K562 (cell line): ENCODE data around the gene OCA2. TPM values are rescaled to one million over a fixed set of nuclear protein-coding genes. Genes with fewer than 3 reads are reported as not detected.

Experiments
- ADNP ChIP-seq: fragments of 200-800 bp; sonication (Bioruptor generic); IDR thresholded peaks from 2 replicates; pipeline ENCODE4 v1.6.1; 2016; ENCODE audit warnings: missing genetic modification characterization, missing compliant biosample characterization
- BACH1 ChIP-seq: fragments of 200-800 bp; sonication (Bioruptor generic); IDR thresholded peaks from 2 replicates; pipeline ENCODE4 v1.6.1; 2016; ENCODE audit warnings: missing genetic modification characterization, missing compliant biosample characterization
- CC2D1A ChIP-seq: fragments of 450-650 bp; IDR thresholded peaks from 2 replicates; pipeline ENCODE4 v1.6.1; 2017; ENCODE audit warnings: mild to moderate bottlenecking
- CREB3L1 ChIP-seq: fragments of 450-650 bp; IDR thresholded peaks from 2 replicates; pipeline ENCODE4 v1.6.1; 2014; ENCODE audit warnings: low read depth, mild to moderate bottlenecking, moderate library complexity, borderline replicate concordance
- E2F5 ChIP-seq: sonication (generic); formaldehyde crosslinking; IDR thresholded peaks from 2 replicates; pipeline ENCODE4 v1.8.0; 2022; ENCODE audit warnings: mild to moderate bottlenecking, missing genetic modification reagents
- GATAD2A ChIP-seq: fragments of 450-650 bp; IDR thresholded peaks from 2 replicates; pipeline ENCODE4 v1.6.1; 2017
- KLF1 ChIP-seq: fragments of 450-650 bp; IDR thresholded peaks from 2 replicates; pipeline ENCODE4 v1.6.1; 2016; ENCODE audit warnings: missing genetic modification characterization, missing compliant biosample characterization
- L3MBTL2 ChIP-seq: fragments of 450-650 bp; IDR thresholded peaks from 2 replicates; pipeline ENCODE4 v1.6.1; 2016; ENCODE audit warnings: mild to moderate bottlenecking, moderate library complexity
- MAX ChIP-seq: sonication (generic); formaldehyde crosslinking; IDR thresholded peaks from 2 replicates; pipeline ENCODE4 v1.9.0; 2022; ENCODE audit warnings: mild to moderate bottlenecking, missing genetic modification reagents
- MAZ ChIP-seq, 2 experiments: fragments of 450-650 bp in 1 of 2; sonication (generic) in 1 of 2; formaldehyde crosslinking; IDR thresholded peaks in 1 of 2; conservative IDR thresholded peaks in 1 of 2; 2 replicates each; pipeline versions ENCODE4 v1.4.0 to v1.5.0; 2020; ENCODE audit warnings: mild to moderate bottlenecking in 1 of 2, missing genetic modification reagents in 1 of 2
- MEIS2 ChIP-seq: fragments of 450-650 bp; IDR thresholded peaks from 2 replicates; pipeline ENCODE4 v1.6.1; 2014; ENCODE audit warnings: mild to moderate bottlenecking; ENCODE audit not compliant: partially characterized antibody
- MLX ChIP-seq, 2 experiments: fragments of 450-650 bp in 1 of 2; sonication (generic) in 1 of 2; formaldehyde crosslinking; conservative IDR thresholded peaks; 2 replicates each; pipeline versions ENCODE4 v1.4.0 to v1.8.1; 2020 to 2022; ENCODE audit warnings: mild to moderate bottlenecking in 1 of 2, missing genetic modification reagents in 1 of 2
- RHOXF2B ChIP-seq: fragments of 250-450 bp; sonication (Bioruptor Pico); conservative IDR thresholded peaks from 2 replicates; pipeline ENCODE4 v1.5.1; 2021
- SIX5 ChIP-seq, 2 experiments: IDR thresholded peaks; 2 replicates each; pipeline ENCODE4 v1.6.1; 2011; ENCODE audit warnings: low read length in 2 of 2, borderline replicate concordance in 1 of 2, low read depth in 1 of 2, mild to moderate bottlenecking in 1 of 2, moderate library complexity in 1 of 2; ENCODE audit not compliant: insufficient read depth in 1 of 2
- SMC3 ChIP-seq: conservative IDR thresholded peaks from 2 replicates; pipeline ENCODE4 v1.6.1; 2011; ENCODE audit warnings: low read depth, low read length, improper control_type of control experiment; ENCODE audit not compliant: insufficient read depth
- TOE1 ChIP-seq, 2 experiments: fragments of 450-650 bp in 1 of 2; sonication (generic) in 1 of 2; formaldehyde crosslinking in 1 of 2; IDR thresholded peaks; 2 replicates each; pipeline versions ENCODE4 v1.7.1 to v1.8.0; 2016 to 2022; ENCODE audit warnings: borderline replicate concordance in 2 of 2, mild to moderate bottlenecking in 2 of 2, antibody characterized with exemption in 1 of 2, inconsistent platforms in 1 of 2, low read depth in 1 of 2, missing genetic modification reagents in 1 of 2, moderate library complexity in 1 of 2
- XRCC3 ChIP-seq: fragments of 450-650 bp; IDR thresholded peaks from 2 replicates; pipeline ENCODE4 v1.6.1; 2017; ENCODE audit warnings: mild to moderate bottlenecking, moderate library complexity
- ZNF134 ChIP-seq: fragments of 250-450 bp; sonication (Bioruptor Pico); conservative IDR thresholded peaks from 2 replicates; pipeline ENCODE4 v1.4.0; 2020
- ZNF239 ChIP-seq: fragments of 250-450 bp; sonication (Bioruptor Pico); IDR thresholded peaks from 2 replicates; pipeline ENCODE4 v1.4.0; 2020; ENCODE audit warnings: mild to moderate bottlenecking
- ZNF655 ChIP-seq: fragments of 250-450 bp; sonication (Bioruptor Pico); IDR thresholded peaks from 2 replicates; pipeline ENCODE4 v1.5.0; 2021
- polyA plus RNA-seq, 8 experiments: library from polyadenylated mRNA; depleted of rRNA in 4 of 8; stranded (reverse) in 5 of 8; unstranded in 3 of 8; fragments of >200 nt; fragmentation: Nextera tagmentation in 2 of 8; fragmentation: Illumina TruSeq in 1 of 8; extraction: Ambion mirVana in 2 of 8; extraction: Trizol in 1 of 8; gene quantifications; 2 replicates each; pipeline versions ENCODE4 v1.2.1 to v1.2.3, GENCODE V29; 2011 to 2014; ENCODE audit warnings: inconsistent platforms in 1 of 8, missing spikeins in 1 of 8
- total RNA-seq, 7 experiments: library from RNA; depleted of rRNA in 6 of 7; stranded (reverse); fragments of >200 nt in 6 of 7; fragmentation: Illumina TruSeq in 2 of 7; extraction: Trizol in 2 of 7; gene quantifications; 2 replicates each; pipeline versions ENCODE4 v1.2.1 to v1.2.3, GENCODE V29; 2011 to 2021; ENCODE audit warnings: low replicate concordance in 1 of 7
- TF ChIP-seq, protein P1 (sequence below): fragments of 450-650 bp; formaldehyde crosslinking; IDR thresholded peaks from 2 replicates; pipeline ENCODE4 v1.4.0; 2022; ENCODE audit warnings: missing genetic modification characterization

The OCA2 gene
- total and polyA plus RNA-seq, 9 of the 15 experiments (the other 6 are each of a cell fraction or from before 2014, with no cell fraction given) = 0.07 to 0.59 (median 0.17) TPM; not detected in 1

DNA sequence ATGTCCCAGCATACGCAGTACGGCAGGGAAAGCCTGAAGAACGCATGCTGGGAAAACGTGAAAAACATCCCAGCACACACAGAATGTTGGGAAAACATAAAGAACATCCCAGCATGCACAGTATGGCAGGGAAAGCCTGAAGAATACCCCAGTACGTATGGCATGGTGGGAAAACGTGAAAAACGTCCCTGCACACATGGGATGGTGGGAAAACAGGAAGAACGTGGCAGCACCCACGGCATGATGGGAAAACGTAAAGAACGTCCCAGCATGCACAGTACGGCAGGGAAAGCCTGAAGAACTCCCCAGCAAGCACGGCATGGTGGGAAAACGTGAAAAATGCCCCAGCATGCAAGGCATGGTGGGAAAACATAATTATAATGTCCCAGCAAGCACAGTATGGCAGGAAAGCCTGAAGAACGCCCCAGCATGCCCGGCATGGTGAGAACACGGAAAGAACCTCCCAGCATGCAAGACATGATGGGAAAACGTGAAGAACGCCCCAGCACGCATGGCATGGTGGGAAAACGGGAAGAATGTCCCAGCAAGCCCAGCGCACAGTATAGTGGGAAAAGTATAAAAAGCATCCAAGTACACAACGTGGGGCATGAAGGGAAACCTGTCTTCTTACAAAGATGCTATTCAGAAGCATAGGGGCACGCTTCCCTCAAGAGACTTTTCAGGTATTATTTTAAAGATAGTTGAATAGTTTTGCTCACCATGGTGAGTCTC lies 128.3 kb downstream of the OCA2 start (continued):
- TF ChIP-seq SIX5 (IDR thresholded peaks at IDR 0.05; ENCODE audit: borderline replicate concordance in 1 of 2, insufficient read depth in 1 of 2, low read depth in 1 of 2, low read length in 2 of 2) (no peak), MAZ (CRISPR knock-in tag; conservative IDR thresholded peaks at IDR 0.05 in 1 of 2, IDR thresholded peaks at IDR 0.05 in 1 of 2) (no peak), BACH1 (tag) (no peak), SMC3 (no peak), MEIS2 (no peak), MLX (CRISPR knock-in tag; conservative IDR thresholded peaks at IDR 0.05) (no peak), CC2D1A (no peak), ZNF134 (CRISPR knock-in tag) (no peak), ZNF655 (CRISPR knock-in tag) (no peak), CREB3L1 (peak; percentile 92), TOE1 (IDR thresholded peaks at IDR 0.05; ENCODE audit: borderline replicate concordance) (no peak), TOE1 (CRISPR knock-in tag; IDR thresholded peaks at IDR 0.05; ENCODE audit: borderline replicate concordance, low read depth) (no peak), ADNP (no peak), E2F5 (CRISPR knock-in tag) (0 out of 2 replicates have a peak, but pooled peaks have one; percentile 35), MAX (no peak), KLF1 (tag) (no peak), ZNF239 (no peak), GATAD2A (no peak), L3MBTL2 (peak; percentile 95), RHOXF2B (CRISPR knock-in tag) (no peak), XRCC3 (no peak)
- TF ChIP-seq, protein P1, sequence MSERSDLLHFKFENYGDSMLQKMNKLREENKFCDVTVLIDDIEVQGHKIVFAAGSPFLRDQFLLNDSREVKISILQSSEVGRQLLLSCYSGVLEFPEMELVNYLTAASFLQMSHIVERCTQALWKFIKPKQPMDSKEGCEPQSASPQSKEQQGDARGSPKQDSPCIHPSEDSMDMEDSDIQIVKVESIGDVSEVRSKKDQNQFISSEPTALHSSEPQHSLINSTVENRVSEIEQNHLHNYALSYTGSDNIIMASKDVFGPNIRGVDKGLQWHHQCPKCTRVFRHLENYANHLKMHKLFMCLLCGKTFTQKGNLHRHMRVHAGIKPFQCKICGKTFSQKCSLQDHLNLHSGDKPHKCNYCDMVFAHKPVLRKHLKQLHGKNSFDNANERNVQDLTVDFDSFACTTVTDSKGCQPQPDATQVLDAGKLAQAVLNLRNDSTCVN (CRISPR knock-in tag) = no peak
